GM23338 (cell line): Measurements from ENCODE around the gene VWDE.

Source experiments
- CREB1 ChIP-seq: fragments of 250-450 bp; sonication (Bioruptor Pico); IDR thresholded peaks from 2 replicates; pipeline ENCODE4 v1.5.0; 2020; ENCODE audit warnings: low read depth, mild to moderate bottlenecking, moderate library complexity
- CTCF ChIP-seq, 2 experiments: fragments of 200-600 bp in 1 of 2; sonication (generic) in 1 of 2; conservative IDR thresholded peaks; 2 replicates each; pipeline versions ENCODE4 v1.5.1 to v1.6.1; 2016 to 2017; ENCODE audit warnings: antibody characterized with exemption in 2 of 2, low read depth in 2 of 2, mild to moderate bottlenecking in 2 of 2, moderate library complexity in 1 of 2
- ETS1 ChIP-seq: IDR thresholded peaks from 2 replicates; pipeline ENCODE4 v1.6.1; 2016; ENCODE audit warnings: antibody characterized with exemption
- EZH2 ChIP-seq: fragments of 200-600 bp; sonication (generic); IDR thresholded peaks from one replicate; pipeline ENCODE4 v1.8.0; 2017; ENCODE audit warnings: antibody characterized with exemption, mild to moderate bottlenecking, low read depth; ENCODE audit not compliant: unreplicated experiment
- EZH2phosphoT487 ChIP-seq: fragments of 200-600 bp; sonication (generic); IDR thresholded peaks from one replicate; pipeline ENCODE4 v1.8.1; 2018; ENCODE audit warnings: antibody characterized with exemption; ENCODE audit not compliant: unreplicated experiment
- POLR2AphosphoS5 ChIP-seq: IDR thresholded peaks from 2 replicates; pipeline ENCODE4 v1.6.1; 2016; ENCODE audit warnings: antibody characterized with exemption, low read depth
- REST ChIP-seq: IDR thresholded peaks from one replicate; pipeline ENCODE4 v1.6.1; 2018; ENCODE audit warnings: antibody characterized with exemption; ENCODE audit not compliant: unreplicated experiment
- STAT1 ChIP-seq: IDR thresholded peaks from one replicate; pipeline ENCODE4 v1.6.1; 2016; ENCODE audit warnings: antibody characterized with exemption; ENCODE audit not compliant: unreplicated experiment
- ZNF114 ChIP-seq: fragments of 250-450 bp; sonication (Bioruptor Pico); IDR thresholded peaks from 2 replicates; pipeline ENCODE4 v1.5.0; 2020; ENCODE audit warnings: mild to moderate bottlenecking, moderate library complexity
- ZNF331 ChIP-seq: fragments of 250-450 bp; sonication (Bioruptor Pico); IDR thresholded peaks from 2 replicates; pipeline ENCODE4 v1.5.0; 2020; ENCODE audit warnings: low read depth, mild to moderate bottlenecking, moderate library complexity

DNA sequence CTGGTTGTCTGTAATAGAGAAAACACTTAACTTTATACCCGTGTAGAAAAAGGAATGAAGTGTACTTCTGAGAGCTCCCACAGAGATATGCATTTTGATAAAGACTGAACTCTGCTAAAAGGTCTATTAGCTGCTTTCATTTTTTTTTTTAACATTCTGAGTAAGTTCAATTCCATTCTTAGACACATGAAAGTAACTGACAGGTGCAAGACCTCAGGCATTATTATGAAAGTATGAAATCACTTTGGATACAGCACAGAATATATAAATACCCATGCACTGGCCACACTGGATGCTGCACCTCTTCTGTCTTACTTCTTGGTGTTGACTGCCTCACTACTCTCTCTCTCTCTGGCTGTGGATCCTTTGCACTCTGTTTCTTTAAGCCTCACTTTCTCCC lies 46.2 kb downstream of the VWDE start:
- TF ChIP-seq CTCF (conservative IDR thresholded peaks at IDR 0.05; ENCODE audit: low read depth in 2 of 2) (no peak), EZH2phosphoT487 (no peak), POLR2AphosphoS5 (no peak), CREB1 (CRISPR knock-in tag) (no peak), EZH2 (no peak), REST (no peak), STAT1 (no peak), ZNF114 (no peak), ZNF331 (CRISPR knock-in tag) (no peak), ETS1 (no peak)
